ENCODE data around the gene PRKCE. TPM values are rescaled to one million over a fixed set of nuclear protein-coding genes. Genes with fewer than 3 reads are reported as not detected.

The PRKCE gene
- total and polyA plus RNA-seq, 2 donors (not counting 1 experiment from before 2014, with no cell fraction given): 14.1 to 19.0 TPM

DNA sequence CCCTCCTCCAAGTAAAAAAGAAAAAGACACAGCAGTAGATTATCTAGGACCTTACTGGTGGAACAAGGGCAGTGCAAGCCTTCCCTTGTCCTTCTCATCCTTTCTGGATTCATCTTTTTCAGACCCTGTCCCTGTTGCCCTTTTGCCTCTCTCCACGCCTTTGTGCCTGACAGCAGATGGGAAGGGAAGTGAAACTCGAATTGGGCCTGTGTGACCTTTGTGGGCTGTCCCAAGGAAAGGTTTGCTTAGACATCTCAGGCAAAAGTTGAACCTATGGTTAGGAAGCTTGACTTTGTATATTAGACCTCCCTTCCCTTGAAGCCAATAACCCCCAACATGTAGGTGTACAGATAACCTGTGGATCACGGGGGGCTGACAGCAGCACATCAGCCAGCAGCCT lies 185.3 kb downstream of the PRKCE start:
- Histone ChIP-seq H3K79me2 (ENCODE audit: control insufficient read depth, insufficient read depth, low read length) (no peaks in the 10 kb centered on the region), H3K36me3 (ENCODE audit: control insufficient read depth, insufficient read depth, low read length) (no peaks in the 10 kb centered on the region), H3K4me2 (ENCODE audit: extremely low read depth, insufficient read depth, low read length) (no peak overlapping the region), H4K20me1 (ENCODE audit: control insufficient read depth, extremely low read depth, insufficient read depth, low read length) (no peaks in the 10 kb centered on the region), H3K4me1 (ENCODE audit: control insufficient read depth, extremely low read depth, insufficient read depth, low read length) (peaks cover 7% of the 10 kb centered on the region), H3K4me3 (replicated peaks in 1 of 4; ENCODE audit: control extremely low read depth in 1 of 4, insufficient read depth in 1 of 4, low read depth in 3 of 4, low read length in 4 of 4) (no peak overlapping the region), H3K9me3 (ENCODE audit: control insufficient read depth, insufficient read depth, low read depth, low read length) (no peaks in the 10 kb centered on the region), H2AFZ (ENCODE audit: low read length) (no peak overlapping the region), H3K27ac (ENCODE audit: insufficient read depth, low read length) (no peak overlapping the region), H3K27me3 (ENCODE audit: control insufficient read depth, insufficient read depth, low read length) (no peaks in the 10 kb centered on the region), H3K9ac (ENCODE audit: insufficient read depth, low read length) (no peak overlapping the region)
- no peak for TF ChIP-seq EZH2 (IDR thresholded peaks at IDR 0.05; ENCODE audit: low read length, missing control alignments)
- TF ChIP-seq, protein P1, sequence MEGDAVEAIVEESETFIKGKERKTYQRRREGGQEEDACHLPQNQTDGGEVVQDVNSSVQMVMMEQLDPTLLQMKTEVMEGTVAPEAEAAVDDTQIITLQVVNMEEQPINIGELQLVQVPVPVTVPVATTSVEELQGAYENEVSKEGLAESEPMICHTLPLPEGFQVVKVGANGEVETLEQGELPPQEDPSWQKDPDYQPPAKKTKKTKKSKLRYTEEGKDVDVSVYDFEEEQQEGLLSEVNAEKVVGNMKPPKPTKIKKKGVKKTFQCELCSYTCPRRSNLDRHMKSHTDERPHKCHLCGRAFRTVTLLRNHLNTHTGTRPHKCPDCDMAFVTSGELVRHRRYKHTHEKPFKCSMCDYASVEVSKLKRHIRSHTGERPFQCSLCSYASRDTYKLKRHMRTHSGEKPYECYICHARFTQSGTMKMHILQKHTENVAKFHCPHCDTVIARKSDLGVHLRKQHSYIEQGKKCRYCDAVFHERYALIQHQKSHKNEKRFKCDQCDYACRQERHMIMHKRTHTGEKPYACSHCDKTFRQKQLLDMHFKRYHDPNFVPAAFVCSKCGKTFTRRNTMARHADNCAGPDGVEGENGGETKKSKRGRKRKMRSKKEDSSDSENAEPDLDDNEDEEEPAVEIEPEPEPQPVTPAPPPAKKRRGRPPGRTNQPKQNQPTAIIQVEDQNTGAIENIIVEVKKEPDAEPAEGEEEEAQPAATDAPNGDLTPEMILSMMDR (conservative IDR thresholded peaks at IDR 0.05 in 1 of 2, IDR thresholded peaks at IDR 0.05 in 1 of 2; ENCODE audit: low read depth in 1 of 2, low read length in 2 of 2): no peak
- no peak for DNase-seq (ENCODE audit: low read depth in 2 of 2)

DNA sequence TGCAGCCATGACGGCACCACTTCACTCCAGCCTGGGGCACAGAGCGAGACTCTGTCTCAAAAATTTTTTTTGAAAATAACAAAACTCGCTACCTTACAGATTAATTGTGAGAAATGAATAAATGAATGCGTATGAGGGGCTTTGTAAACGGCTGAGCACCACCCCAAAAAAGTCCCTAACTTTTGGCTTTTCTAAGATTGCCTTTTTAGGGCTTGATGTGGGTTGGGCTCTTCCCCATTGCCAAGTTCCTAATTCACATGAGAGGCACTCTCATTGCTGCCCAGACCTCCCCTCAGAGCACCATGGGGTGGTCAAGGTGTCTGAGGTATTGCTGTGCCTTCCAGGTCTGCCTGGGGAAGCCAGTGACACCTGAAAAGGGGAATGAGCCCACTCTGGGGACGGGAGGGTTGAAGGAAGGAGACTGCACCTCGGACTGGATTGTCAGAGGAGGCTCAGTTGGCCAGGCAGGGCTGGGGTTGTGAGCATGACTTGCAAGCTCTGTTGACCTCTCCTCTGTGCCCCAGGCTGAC lies 186.4 kb downstream of the PRKCE start:
- Histone ChIP-seq H3K4me1 (ENCODE audit: control insufficient read depth, extremely low read depth, insufficient read depth, low read length) (peaks cover 7% of the 10 kb centered on the region), H3K4me3 (replicated peaks in 1 of 4; ENCODE audit: control extremely low read depth in 1 of 4, insufficient read depth in 1 of 4, low read depth in 3 of 4, low read length in 4 of 4) (no peak overlapping the region), H3K9me3 (ENCODE audit: control insufficient read depth, insufficient read depth, low read depth, low read length) (no peaks in the 10 kb centered on the region), H3K27ac (ENCODE audit: insufficient read depth, low read length) (no peak overlapping the region), H3K36me3 (ENCODE audit: control insufficient read depth, insufficient read depth, low read length) (no peaks in the 10 kb centered on the region), H3K9ac (ENCODE audit: insufficient read depth, low read length) (no peak overlapping the region), H3K27me3 (ENCODE audit: control insufficient read depth, insufficient read depth, low read length) (no peaks in the 10 kb centered on the region), H3K79me2 (ENCODE audit: control insufficient read depth, insufficient read depth, low read length) (no peaks in the 10 kb centered on the region), H4K20me1 (ENCODE audit: control insufficient read depth, extremely low read depth, insufficient read depth, low read length) (no peaks in the 10 kb centered on the region), H2AFZ (ENCODE audit: low read length) (no peak overlapping the region), H3K4me2 (ENCODE audit: extremely low read depth, insufficient read depth, low read length) (no peak overlapping the region)
- no peak for TF ChIP-seq EZH2 (IDR thresholded peaks at IDR 0.05; ENCODE audit: low read length, missing control alignments)
- TF ChIP-seq, protein P1 (conservative IDR thresholded peaks at IDR 0.05 in 1 of 2, IDR thresholded peaks at IDR 0.05 in 1 of 2; ENCODE audit: low read depth in 1 of 2, low read length in 2 of 2): no peak
- no peak for DNase-seq (ENCODE audit: low read depth in 2 of 2)

DNA sequence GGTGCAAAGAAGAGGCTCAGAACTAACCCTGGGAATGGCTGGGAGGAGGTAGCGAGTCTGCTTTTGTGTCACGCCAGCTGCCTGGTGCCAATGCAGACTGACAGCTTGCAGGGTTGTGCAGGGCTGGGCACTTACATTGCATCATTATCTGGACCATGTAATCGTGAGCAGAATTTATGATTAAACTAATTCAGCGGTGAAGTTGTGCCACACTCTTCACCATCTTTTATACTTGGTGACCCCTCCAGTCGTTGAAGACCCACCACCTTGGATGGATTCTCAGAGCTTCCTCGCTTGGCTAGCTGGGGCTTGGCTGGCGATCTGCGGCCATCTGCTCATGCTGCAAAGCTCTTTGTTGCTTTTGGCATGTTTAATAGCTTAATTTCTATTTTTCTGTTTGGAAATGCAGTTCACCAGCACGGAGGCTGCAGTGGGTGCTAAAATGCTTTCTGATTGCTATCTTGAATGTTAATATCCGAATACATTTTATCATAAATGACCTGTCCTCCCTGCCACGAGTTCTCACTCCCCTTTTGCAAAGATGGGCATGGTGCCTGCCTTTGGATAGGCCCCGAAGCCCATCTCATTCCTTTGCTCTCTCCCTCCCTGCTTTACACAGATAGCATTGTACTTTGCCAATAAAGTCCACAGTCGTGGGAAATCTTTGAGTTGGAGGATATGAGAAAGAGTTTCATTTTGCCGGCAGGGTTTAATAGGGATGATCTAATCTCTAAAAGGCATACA lies 188.2 kb downstream of the PRKCE start:
- H3K4me3 ChIP-seq (replicated peaks in 1 of 4; ENCODE audit: control extremely low read depth in 1 of 4, insufficient read depth in 1 of 4, low read depth in 3 of 4, low read length in 4 of 4): no peak overlapping the region
- no peak overlapping the region for H2AFZ ChIP-seq (ENCODE audit: low read length)
- DNase-seq (ENCODE audit: low read depth in 2 of 2): peak; percentile 38 to 51

More for the DNA sequence above, 188.2 kb downstream of the PRKCE start:
- Histone ChIP-seq H3K27me3 (ENCODE audit: control insufficient read depth, insufficient read depth, low read length) (no peaks in the 10 kb centered on the region), H3K4me1 (ENCODE audit: control insufficient read depth, extremely low read depth, insufficient read depth, low read length) (peaks cover 7% of the 10 kb centered on the region), H3K79me2 (ENCODE audit: control insufficient read depth, insufficient read depth, low read length) (no peaks in the 10 kb centered on the region), H3K27ac (ENCODE audit: insufficient read depth, low read length) (no peak overlapping the region), H3K9me3 (ENCODE audit: control insufficient read depth, insufficient read depth, low read depth, low read length) (no peaks in the 10 kb centered on the region), H4K20me1 (ENCODE audit: control insufficient read depth, extremely low read depth, insufficient read depth, low read length) (no peaks in the 10 kb centered on the region), H3K36me3 (ENCODE audit: control insufficient read depth, insufficient read depth, low read length) (no peaks in the 10 kb centered on the region), H3K4me2 (ENCODE audit: extremely low read depth, insufficient read depth, low read length) (peak overlapping the region; percentile 17), H3K9ac (ENCODE audit: insufficient read depth, low read length) (no peak overlapping the region)
- no peak for TF ChIP-seq EZH2 (IDR thresholded peaks at IDR 0.05; ENCODE audit: low read length, missing control alignments)
- TF ChIP-seq, protein P1 (conservative IDR thresholded peaks at IDR 0.05 in 1 of 2, IDR thresholded peaks at IDR 0.05 in 1 of 2; ENCODE audit: low read depth in 1 of 2, low read length in 2 of 2): no peak

Data from fibroblast of lung (primary cell).